Karpas-422 (cell line): ENCODE results near the gene OLFM3. TPM values are rescaled to one million over a fixed set of nuclear protein-coding genes. Genes with fewer than 3 reads are reported as not detected.

ENCODE experiments used
- DNase-seq: peaks from one replicate; pipeline ENCODE4 v3.0.0-alpha.2; 2015
- H2AFZ ChIP-seq: fragments of 200-600 bp; sonication (generic); 2 replicates; pipeline ENCODE4 v1.6.1; 2014; ENCODE audit warnings: antibody characterized with exemption, low read length, mixed read lengths
- H3K27ac ChIP-seq: fragments of 200-600 bp; sonication (generic); 2 replicates; pipeline ENCODE4 v1.5.1; 2014; ENCODE audit warnings: mild to moderate bottlenecking, low read length, moderate library complexity
- H3K27me3 ChIP-seq: fragments of 200-600 bp; sonication (generic); 2 replicates; pipeline ENCODE4 v1.6.1; 2014; ENCODE audit warnings: low read length, mixed read lengths
- H3K36me3 ChIP-seq: fragments of 200-600 bp; sonication (generic); 2 replicates; pipeline ENCODE4 v1.6.1; 2014; ENCODE audit warnings: low read length, mixed read lengths; ENCODE audit not compliant: insufficient read depth
- H3K4me1 ChIP-seq: fragments of 200-600 bp; sonication (generic); 2 replicates; pipeline ENCODE4 v1.6.1; 2014; ENCODE audit warnings: mild to moderate bottlenecking, low read length, mixed read lengths
- H3K4me2 ChIP-seq: fragments of 200-600 bp; sonication (generic); 2 replicates; pipeline ENCODE4 v1.6.1; 2014; ENCODE audit warnings: low read length, low read depth, mild to moderate bottlenecking; ENCODE audit not compliant: poor library complexity, severe bottlenecking
- H3K4me3 ChIP-seq: fragments of 200-600 bp; sonication (generic); 2 replicates; pipeline ENCODE4 v1.5.1; 2014; ENCODE audit warnings: mild to moderate bottlenecking, antibody characterized with exemption, low read length, mixed read lengths
- H3K79me2 ChIP-seq: fragments of 200-600 bp; sonication (generic); 2 replicates; pipeline ENCODE4 v1.6.1; 2014; ENCODE audit warnings: mild to moderate bottlenecking, low read length, mixed read lengths
- H3K9ac ChIP-seq: fragments of 200-600 bp; sonication (generic); 2 replicates; pipeline ENCODE4 v1.6.0; 2014; ENCODE audit warnings: low read length
- H3K9me2 ChIP-seq: fragments of 200-600 bp; sonication (generic), shearing (Covaris generic); replicated peaks from 2 replicates; pipeline ENCODE4 v1.6.0; 2014; ENCODE audit warnings: mild to moderate bottlenecking, low read length, moderate library complexity; ENCODE audit not compliant: insufficient read depth
- H3K9me3 ChIP-seq: fragments of 300-700, 200-600 bp; sonication (generic); 2 replicates; pipeline ENCODE4 v1.6.1; 2014; ENCODE audit warnings: low read length, mixed read lengths
- H4K20me1 ChIP-seq: fragments of 200-600 bp; sonication (generic); 2 replicates; pipeline ENCODE4 v1.6.1; 2014; ENCODE audit warnings: mild to moderate bottlenecking, antibody characterized with exemption, low read length, low read depth; ENCODE audit not compliant: insufficient read depth
- total RNA-seq: library from RNA; depleted of rRNA; stranded (reverse); fragments of >200 nt; shearing (Covaris generic); gene quantifications from 2 replicates; pipeline ENCODE4 v1.2.3, GENCODE V29; 2014; ENCODE audit warnings: low replicate concordance; rRNA removed

Gene OLFM3
- total RNA-seq, result not detected in 2 replicates

- H3K79me2 ChIP-seq, result no peaks in the 10 kb centered on the region
- H3K4me3 ChIP-seq, result no peak within 1 kb of the TSS
- no peak for DNase-seq
- H3K27me3 ChIP-seq, result no peaks in the 10 kb centered on the region
- no peaks in the 10 kb centered on the region for H3K9me2 ChIP-seq
- no peaks in the 10 kb centered on the region for H3K36me3 ChIP-seq
- no peak within 1 kb of the TSS for H3K4me2 ChIP-seq
- no peaks in the 10 kb centered on the region for H3K4me1 ChIP-seq
- H3K9me3 ChIP-seq, result no peaks in the 10 kb centered on the region
- no peak within 1 kb of the TSS for H3K27ac ChIP-seq
- no peak within 1 kb of the TSS for H2AFZ ChIP-seq
- H3K9ac ChIP-seq, result no peak within 1 kb of the TSS
- no peaks in the 10 kb centered on the region for H4K20me1 ChIP-seq
Observed at GRCh38 chr1:101996825-101997465, at the start of gene OLFM3. Gene OLFM3 (minus strand): TSS chr1:101996926.

GRCh38 chr1:102045752-102046151, 49.0 kb upstream of the OLFM3 start:
- H3K4me3 ChIP-seq, result no peak overlapping the region
- H4K20me1 ChIP-seq, result no peaks in the 10 kb centered on the region
- H3K9ac ChIP-seq, result no peak overlapping the region
- H3K9me3 ChIP-seq, result no peaks in the 10 kb centered on the region
- H3K27ac ChIP-seq, result no peak overlapping the region
- H3K4me1 ChIP-seq, result no peaks in the 10 kb centered on the region
- no peak for DNase-seq
- no peaks in the 10 kb centered on the region for H3K79me2 ChIP-seq
- H3K27me3 ChIP-seq, result no peaks in the 10 kb centered on the region
- no peaks in the 10 kb centered on the region for H3K9me2 ChIP-seq
- H3K36me3 ChIP-seq, result no peaks in the 10 kb centered on the region
- H3K4me2 ChIP-seq, result no peak overlapping the region
- H2AFZ ChIP-seq, result no peak overlapping the region

DNA sequence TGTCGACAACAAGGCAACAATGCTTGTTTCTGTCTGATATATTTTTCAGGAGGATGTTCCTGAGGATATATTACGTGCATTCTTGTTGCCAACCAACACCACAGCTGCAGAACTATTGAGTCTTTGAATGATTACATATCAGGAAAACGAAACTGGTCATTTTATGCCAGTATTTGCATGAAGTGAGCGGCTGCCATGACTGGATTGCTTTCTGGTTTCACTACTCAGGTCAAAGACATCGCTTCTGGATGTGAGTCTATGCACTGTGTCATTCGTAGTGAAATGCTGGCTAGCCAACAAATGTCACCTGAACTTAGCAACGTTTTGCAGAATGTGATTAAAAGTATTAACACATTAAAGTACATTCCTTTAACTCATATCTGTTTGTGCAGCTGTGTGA, 35.8 kb upstream of the OLFM3 start:
- H3K36me3 ChIP-seq, result no peaks in the 10 kb centered on the region
- no peak overlapping the region for H3K27ac ChIP-seq
- no peaks in the 10 kb centered on the region for H3K9me3 ChIP-seq
- H3K4me1 ChIP-seq, result no peaks in the 10 kb centered on the region
- no peak for DNase-seq
- H3K4me3 ChIP-seq, result no peak overlapping the region
- no peak overlapping the region for H3K4me2 ChIP-seq
- no peaks in the 10 kb centered on the region for H3K27me3 ChIP-seq
- H4K20me1 ChIP-seq, result no peaks in the 10 kb centered on the region
- H3K79me2 ChIP-seq, result no peaks in the 10 kb centered on the region
- no peaks in the 10 kb centered on the region for H3K9me2 ChIP-seq
- H3K9ac ChIP-seq, result no peak overlapping the region
- no peak overlapping the region for H2AFZ ChIP-seq

DNA sequence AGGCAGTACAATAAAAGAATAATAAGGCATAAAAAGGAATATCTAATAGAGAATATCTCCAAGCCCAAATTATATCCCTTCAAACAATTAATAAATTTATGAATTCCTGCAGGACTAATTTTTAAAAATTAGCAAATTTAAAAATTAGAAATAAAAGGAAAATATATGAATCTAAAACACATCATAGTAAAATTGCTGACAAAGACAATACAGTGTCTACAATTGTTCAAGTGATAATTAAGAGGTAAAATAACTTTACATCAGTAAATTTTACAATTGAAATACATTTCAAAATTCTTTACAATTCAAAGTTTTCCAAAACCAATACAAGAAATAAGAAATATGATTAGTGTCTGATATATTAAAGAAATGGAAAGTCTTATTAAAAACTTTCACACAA, 22.8 kb upstream of the OLFM3 start:
- H3K4me1 ChIP-seq, result no peaks in the 10 kb centered on the region
- no peak overlapping the region for H3K9ac ChIP-seq
- no peaks in the 10 kb centered on the region for H3K79me2 ChIP-seq
- no peaks in the 10 kb centered on the region for H3K36me3 ChIP-seq
- DNase-seq, result no peak
- no peaks in the 10 kb centered on the region for H4K20me1 ChIP-seq
- H2AFZ ChIP-seq, result no peak overlapping the region
- H3K9me2 ChIP-seq, result no peaks in the 10 kb centered on the region
- no peaks in the 10 kb centered on the region for H3K27me3 ChIP-seq
- no peak overlapping the region for H3K4me3 ChIP-seq
- no peak overlapping the region for H3K4me2 ChIP-seq
- H3K27ac ChIP-seq, result no peak overlapping the region
- no peaks in the 10 kb centered on the region for H3K9me3 ChIP-seq

DNA sequence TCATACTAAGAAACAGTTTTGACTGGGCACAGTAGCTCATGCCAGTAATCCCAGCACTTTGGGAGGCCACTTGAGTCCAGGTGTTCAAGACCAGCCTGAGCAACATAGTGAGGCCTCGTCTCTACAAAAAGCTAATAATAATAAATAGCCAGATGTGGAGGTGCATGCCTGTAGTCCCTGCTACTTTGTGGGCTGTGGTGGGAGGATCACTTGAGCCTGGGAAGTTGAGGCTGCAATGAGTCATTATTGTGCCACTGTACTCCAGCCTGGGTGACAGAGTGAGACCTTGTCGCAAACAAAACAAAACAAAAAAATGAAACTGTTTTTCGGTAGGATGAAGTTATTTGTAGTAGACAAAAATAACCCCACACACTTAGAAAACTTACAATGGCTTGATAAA, 19.0 kb upstream of the OLFM3 start:
- no peaks in the 10 kb centered on the region for H3K9me3 ChIP-seq
- H3K79me2 ChIP-seq, result no peaks in the 10 kb centered on the region
- no peaks in the 10 kb centered on the region for H4K20me1 ChIP-seq
- H3K4me1 ChIP-seq, result no peaks in the 10 kb centered on the region
- H3K27me3 ChIP-seq, result no peaks in the 10 kb centered on the region
- no peak overlapping the region for H3K9ac ChIP-seq
- no peak for DNase-seq
- H3K27ac ChIP-seq, result no peak overlapping the region
- H3K9me2 ChIP-seq, result no peaks in the 10 kb centered on the region
- no peak overlapping the region for H2AFZ ChIP-seq
- no peaks in the 10 kb centered on the region for H3K36me3 ChIP-seq
- H3K4me3 ChIP-seq, result no peak overlapping the region
- no peak overlapping the region for H3K4me2 ChIP-seq

- Histone ChIP-seq H3K4me3 (no peak overlapping the region), H3K27me3 (no peaks in the 10 kb centered on the region), H3K9me2 (no peaks in the 10 kb centered on the region), H3K4me1 (no peaks in the 10 kb centered on the region), H2AFZ (no peak overlapping the region), H3K79me2 (no peaks in the 10 kb centered on the region), H3K27ac (no peak overlapping the region), H3K36me3 (no peaks in the 10 kb centered on the region), H4K20me1 (no peaks in the 10 kb centered on the region), H3K9me3 (no peaks in the 10 kb centered on the region), H3K9ac (no peak overlapping the region), H3K4me2 (no peak overlapping the region)
- DNase-seq, result no peak
Observed at GRCh38 chr1:102002057-102002456, 5.3 kb upstream of the OLFM3 start.

- H3K9me2 ChIP-seq, result no peaks in the 10 kb centered on the region
- H3K4me2 ChIP-seq, result no peak overlapping the region
- H2AFZ ChIP-seq, result no peak overlapping the region
- no peaks in the 10 kb centered on the region for H3K9me3 ChIP-seq
- no peak overlapping the region for H3K9ac ChIP-seq
- H3K4me1 ChIP-seq, result no peaks in the 10 kb centered on the region
- H3K27ac ChIP-seq, result no peak overlapping the region
- H3K27me3 ChIP-seq, result no peaks in the 10 kb centered on the region
- H4K20me1 ChIP-seq, result no peaks in the 10 kb centered on the region
- DNase-seq, result peak; percentile 44
- no peak overlapping the region for H3K4me3 ChIP-seq
- no peaks in the 10 kb centered on the region for H3K36me3 ChIP-seq
- H3K79me2 ChIP-seq, result no peaks in the 10 kb centered on the region
Observed at GRCh38 chr1:101995984-101996745, 561 bp downstream of the OLFM3 start.

- Histone ChIP-seq H2AFZ (no peak overlapping the region), H3K4me1 (no peaks in the 10 kb centered on the region), H3K27me3 (no peaks in the 10 kb centered on the region), H3K4me3 (no peak overlapping the region), H3K27ac (no peak overlapping the region), H3K79me2 (no peaks in the 10 kb centered on the region), H3K9me3 (no peaks in the 10 kb centered on the region), H3K9ac (no peak overlapping the region), H3K4me2 (no peak overlapping the region), H3K36me3 (no peaks in the 10 kb centered on the region), H4K20me1 (no peaks in the 10 kb centered on the region), H3K9me2 (no peaks in the 10 kb centered on the region)
- DNase-seq, result peak; percentile 56
Observed at GRCh38 chr1:101993710-101994109, 3.0 kb downstream of the OLFM3 start.
